GM21723 (cell line): Measurements from ENCODE around the gene ABCD1.
A peak's percentile ranks its signal among the peaks of the same experiment; 100 is the strongest.

Source experiments
- ATAC-seq: cut with Tn5 transposase; IDR thresholded peaks from one replicate; pipeline ENCODE4 v1.9.1; 2021; ENCODE audit warnings: mild to moderate bottlenecking, moderate library complexity; ENCODE audit not compliant: unreplicated experiment

The ABCD1 gene

GRCh38 chrX:153750127-153750774, 25.6 kb downstream of the ABCD1 start:
- ATAC-seq: no peak

GRCh38 chrX:153755136-153755535, 30.5 kb downstream of the ABCD1 start:
- no peak for ATAC-seq

GRCh38 chrX:153761863-153762262, 37.2 kb downstream of the ABCD1 start:
- ATAC-seq: no peak

GRCh38 chrX:153762626-153763173, 38.0 kb downstream of the ABCD1 start:
- ATAC-seq: no peak

GRCh38 chrX:153763298-153763932, 38.8 kb downstream of the ABCD1 start:
- no peak for ATAC-seq

GRCh38 chrX:153763989-153764755, 39.5 kb downstream of the ABCD1 start, which contains the start of gene PLXNB3:
Gene PLXNB3 (plus strand): TSS chrX:153764249. CDS start chrX:153765536, 1,287 bp downstream.
- peak; percentile 64 for ATAC-seq

GRCh38 chrX:153764786-153765137, 40.1 kb downstream of the ABCD1 start:
- ATAC-seq: no peak

- ATAC-seq: no peak
Measured at GRCh38 chrX:153765138-153766079, 40.8 kb downstream of the ABCD1 start.

GRCh38 chrX:153766098-153766817, 41.6 kb downstream of the ABCD1 start:
- no peak for ATAC-seq

GRCh38 chrX:153766871-153767673, 42.4 kb downstream of the ABCD1 start:
- ATAC-seq: no peak

- ATAC-seq: no peak
Measured at GRCh38 chrX:153767674-153768055, 43.0 kb downstream of the ABCD1 start.

GRCh38 chrX:153768311-153769157, 43.9 kb downstream of the ABCD1 start:
- no peak for ATAC-seq

- ATAC-seq: no peak
Measured at GRCh38 chrX:153769158-153769864, 44.7 kb downstream of the ABCD1 start.

GRCh38 chrX:153769865-153770600, 45.4 kb downstream of the ABCD1 start:
- no peak for ATAC-seq

GRCh38 chrX:153770601-153771414, 46.2 kb downstream of the ABCD1 start:
- ATAC-seq: no peak
